Astrocyte of the spinal cord (primary cell): ENCODE measurements around the gene TRAF5.

Source experiments
- DNase-seq: peaks from one replicate; pipeline ENCODE4 v3.0.0; 2011; ENCODE audit warnings: low read depth, low spot score
- H3K4me3 ChIP-seq: 2 replicates; pipeline ENCODE4 v1.5.1; 2011; ENCODE audit warnings: low read depth, mild to moderate bottlenecking, low read length, moderate library complexity
- in situ Hi-C: cut with HindIII; loops from 2 replicates; pipeline ENCODE4 v1.10.0; 2017; ENCODE audit warnings: low sequenced_read_pairs
- TF ChIP-seq, protein P1 (sequence below): IDR thresholded peaks from 2 replicates; pipeline ENCODE4 v1.5.1; 2012; ENCODE audit warnings: low read depth, mild to moderate bottlenecking, low read length, inconsistent platforms

TRAF5 gene, protein sequence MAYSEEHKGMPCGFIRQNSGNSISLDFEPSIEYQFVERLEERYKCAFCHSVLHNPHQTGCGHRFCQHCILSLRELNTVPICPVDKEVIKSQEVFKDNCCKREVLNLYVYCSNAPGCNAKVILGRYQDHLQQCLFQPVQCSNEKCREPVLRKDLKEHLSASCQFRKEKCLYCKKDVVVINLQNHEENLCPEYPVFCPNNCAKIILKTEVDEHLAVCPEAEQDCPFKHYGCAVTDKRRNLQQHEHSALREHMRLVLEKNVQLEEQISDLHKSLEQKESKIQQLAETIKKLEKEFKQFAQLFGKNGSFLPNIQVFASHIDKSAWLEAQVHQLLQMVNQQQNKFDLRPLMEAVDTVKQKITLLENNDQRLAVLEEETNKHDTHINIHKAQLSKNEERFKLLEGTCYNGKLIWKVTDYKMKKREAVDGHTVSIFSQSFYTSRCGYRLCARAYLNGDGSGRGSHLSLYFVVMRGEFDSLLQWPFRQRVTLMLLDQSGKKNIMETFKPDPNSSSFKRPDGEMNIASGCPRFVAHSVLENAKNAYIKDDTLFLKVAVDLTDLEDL

DNA sequence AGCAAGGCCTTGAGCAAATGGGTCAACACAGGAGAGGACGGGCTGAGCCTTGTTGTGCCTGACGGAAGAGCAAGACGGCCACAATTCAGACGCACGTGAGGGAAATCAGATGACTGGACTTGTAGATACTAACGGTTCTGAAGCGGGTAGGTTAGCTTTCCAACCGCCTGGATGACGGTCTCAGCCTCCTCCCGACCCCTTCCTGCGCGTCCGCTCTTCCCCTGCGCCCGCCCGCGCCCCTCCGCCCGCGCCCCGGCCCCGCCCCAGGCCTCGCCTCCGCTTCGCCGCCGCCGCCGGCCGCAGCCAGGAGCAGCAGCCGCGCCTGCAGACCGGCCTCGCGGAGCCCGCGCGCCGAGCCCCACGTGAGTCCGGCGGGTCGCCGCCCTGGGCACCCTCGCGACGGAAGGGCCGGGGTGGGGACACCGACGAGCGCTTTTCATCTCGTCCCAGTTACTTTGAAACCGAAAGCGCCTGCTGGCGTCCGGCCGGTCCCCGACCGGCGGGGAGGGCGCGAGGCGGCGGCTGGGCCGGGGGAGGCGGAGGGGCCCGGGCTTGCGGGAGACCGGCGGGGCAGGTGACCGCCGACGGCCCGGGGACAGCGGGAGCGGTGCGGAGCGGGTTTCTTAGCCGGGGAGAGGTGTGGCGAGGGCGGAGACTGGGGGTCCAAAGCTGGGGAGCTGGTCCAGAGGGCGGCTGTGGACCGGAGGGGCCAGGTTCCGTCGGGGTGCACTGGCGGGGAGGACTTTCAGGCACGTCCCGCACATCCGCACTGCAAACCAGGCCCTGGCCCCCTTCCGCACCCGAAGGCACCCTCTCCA lies at the start of gene TRAF5:
TRAF5 (plus strand) TSS at position 306 of the 818 bp plus-strand sequence. CDS start 26,407 bp downstream, outside the sequence.
- in situ Hi-C loops, result no loop called here
- TF ChIP-seq, protein P1, sequence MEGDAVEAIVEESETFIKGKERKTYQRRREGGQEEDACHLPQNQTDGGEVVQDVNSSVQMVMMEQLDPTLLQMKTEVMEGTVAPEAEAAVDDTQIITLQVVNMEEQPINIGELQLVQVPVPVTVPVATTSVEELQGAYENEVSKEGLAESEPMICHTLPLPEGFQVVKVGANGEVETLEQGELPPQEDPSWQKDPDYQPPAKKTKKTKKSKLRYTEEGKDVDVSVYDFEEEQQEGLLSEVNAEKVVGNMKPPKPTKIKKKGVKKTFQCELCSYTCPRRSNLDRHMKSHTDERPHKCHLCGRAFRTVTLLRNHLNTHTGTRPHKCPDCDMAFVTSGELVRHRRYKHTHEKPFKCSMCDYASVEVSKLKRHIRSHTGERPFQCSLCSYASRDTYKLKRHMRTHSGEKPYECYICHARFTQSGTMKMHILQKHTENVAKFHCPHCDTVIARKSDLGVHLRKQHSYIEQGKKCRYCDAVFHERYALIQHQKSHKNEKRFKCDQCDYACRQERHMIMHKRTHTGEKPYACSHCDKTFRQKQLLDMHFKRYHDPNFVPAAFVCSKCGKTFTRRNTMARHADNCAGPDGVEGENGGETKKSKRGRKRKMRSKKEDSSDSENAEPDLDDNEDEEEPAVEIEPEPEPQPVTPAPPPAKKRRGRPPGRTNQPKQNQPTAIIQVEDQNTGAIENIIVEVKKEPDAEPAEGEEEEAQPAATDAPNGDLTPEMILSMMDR, result no peak
- H3K4me3 ChIP-seq, result peak within 1 kb of the TSS; percentile 69
- peak; percentile 39 for DNase-seq

DNA sequence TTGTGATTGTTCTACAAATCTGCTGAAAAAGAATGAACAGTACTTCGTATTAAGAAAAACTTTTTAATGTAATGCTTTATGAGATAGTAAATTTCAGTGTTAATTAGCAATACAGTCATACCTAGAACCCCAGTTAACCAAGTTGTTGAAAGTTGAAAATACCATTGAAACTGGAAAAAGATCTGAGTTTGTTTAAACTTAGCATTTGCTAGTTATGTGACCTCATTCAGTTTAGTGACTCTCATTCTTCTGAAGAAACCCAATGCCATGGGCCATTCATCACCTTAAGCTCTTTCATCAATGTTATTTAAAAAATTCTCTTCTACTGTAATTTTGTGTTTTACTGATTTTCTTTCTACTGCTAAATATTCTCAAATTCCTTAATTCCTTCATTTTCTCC lies 47.3 kb upstream of the TRAF5 start:
- no peak for DNase-seq

DNA sequence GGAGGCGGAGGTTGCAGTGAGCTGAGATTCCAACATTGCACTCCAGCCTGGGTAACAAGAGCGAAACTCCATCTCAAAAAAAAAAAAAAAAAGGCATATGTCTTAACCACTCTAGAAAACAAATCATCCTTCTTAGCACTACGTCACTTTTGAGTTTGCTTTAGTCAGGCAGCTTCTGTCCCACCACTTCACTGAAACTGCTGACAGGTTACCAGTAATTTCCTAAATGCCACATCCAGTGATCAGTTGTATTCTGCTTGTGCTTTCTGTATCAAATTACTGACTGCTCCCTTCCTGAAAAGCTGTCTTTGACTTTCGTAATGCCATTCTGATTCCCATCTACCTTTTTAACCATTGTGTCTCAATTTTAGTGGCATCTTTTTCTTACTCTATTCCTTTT lies 45.7 kb upstream of the TRAF5 start:
- TF ChIP-seq, protein P1, result no peak
- H3K4me3 ChIP-seq, result no peak overlapping the region
- in situ Hi-C loops, result no loop called here
- no peak for DNase-seq

More for the DNA sequence above, 47.3 kb upstream of the TRAF5 start:
- H3K4me3 ChIP-seq, result no peak overlapping the region
- TF ChIP-seq, protein P1, result no peak
- in situ Hi-C loops, result no loop called here

DNA sequence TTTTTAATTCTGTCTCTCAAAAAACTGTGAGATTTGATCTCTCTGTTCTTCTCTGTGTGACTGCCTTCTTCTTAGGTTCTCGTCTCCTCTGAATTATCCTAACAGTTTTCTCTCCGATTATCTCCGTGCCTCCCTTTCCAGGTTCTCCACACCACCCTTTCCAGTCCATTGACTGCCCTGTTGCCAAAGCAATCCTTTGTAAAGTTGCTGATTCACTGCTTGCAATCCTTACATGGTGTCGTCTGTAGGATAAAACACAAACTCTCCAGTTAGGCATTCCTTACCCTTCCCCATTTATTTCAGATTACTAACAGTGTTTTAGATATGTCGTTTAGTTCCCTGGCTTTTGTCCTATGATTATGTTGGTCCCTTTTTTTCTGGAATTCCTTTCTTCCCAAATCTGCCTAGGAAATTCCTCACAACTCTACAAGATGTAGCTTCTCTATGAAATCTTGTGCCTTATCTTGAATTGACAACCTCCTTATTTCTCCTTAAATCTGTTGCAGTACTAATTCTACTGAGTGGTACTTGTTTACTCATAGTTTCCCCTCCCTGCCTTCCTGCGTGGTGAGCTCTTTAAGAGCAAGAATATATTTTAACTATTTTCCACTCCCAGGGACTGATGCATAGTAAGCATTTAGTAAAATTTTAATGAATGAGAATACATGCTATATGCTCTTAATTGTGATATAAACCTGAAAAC lies 45.2 kb upstream of the TRAF5 start:
- no peak overlapping the region for H3K4me3 ChIP-seq
- TF ChIP-seq, protein P1, result no peak
- in situ Hi-C loops, result no loop called here
- peak; percentile 30 for DNase-seq

DNA sequence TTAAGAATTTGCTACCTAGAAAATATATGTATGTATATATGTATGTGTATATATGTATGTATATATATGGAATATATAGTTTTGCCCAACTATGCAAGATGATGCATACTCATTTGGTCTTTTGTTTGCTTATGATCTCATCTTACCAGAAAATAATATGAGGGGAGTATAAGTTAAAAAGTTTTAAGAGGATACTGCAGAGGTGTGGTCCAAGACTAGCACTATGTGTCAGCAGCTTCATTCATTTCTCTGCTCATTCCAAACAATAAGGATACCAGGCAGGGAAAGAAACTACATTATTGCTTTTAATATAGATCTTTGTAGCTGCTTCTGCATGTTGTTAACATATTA lies 44.6 kb upstream of the TRAF5 start:
- in situ Hi-C loops, result no loop called here

More for the DNA sequence above, 44.6 kb upstream of the TRAF5 start:
- no peak overlapping the region for H3K4me3 ChIP-seq
- DNase-seq, result no peak
- TF ChIP-seq, protein P1, result no peak
